H1 (cell line): ENCODE measurements around the gene ALDH1L2. TPM values are rescaled to one million over a fixed set of nuclear protein-coding genes. Genes with fewer than 3 reads are reported as not detected.

ENCODE experiments used
- CTCF ChIA-PET: fragments of 300-600 bp; sonication (Branson Sonifier 250); formaldehyde crosslinking; loops from one replicate; lab custom pipeline; 2021; ENCODE audit not compliant: partially characterized antibody; lab: Charles Lee
- POLR2A ChIA-PET: fragments of 300-600 bp; sonication (Branson Sonifier 250); formaldehyde crosslinking; loops from one replicate; lab custom pipeline; 2021; ENCODE audit warnings: inconsistent platforms; ENCODE audit not compliant: partially characterized antibody; lab: Charles Lee
- DNase-seq, 2 experiments: peaks; one replicate each; pipeline versions ENCODE4 v3.0.0 to v3.0.0-alpha.2; 2010 to 2022; ENCODE audit warnings: low spot score in 2 of 2, low read depth in 1 of 2, mixed read lengths in 1 of 2
- FAIRE-seq: peaks from 2 replicates; lab custom pipeline; 2011; peaks lifted over from hg19 to GRCh38; lab: Jason Lieb, UNC
- H2AFZ ChIP-seq: 2 replicates; pipeline ENCODE4 v1.8.1; 2012; ENCODE audit warnings: low read length, inconsistent platforms
- H2AK5ac ChIP-seq: 2 replicates; pipeline ENCODE4 v1.6.1; 2013; ENCODE audit warnings: low read depth, low read length
- H2BK120ac ChIP-seq: replicated peaks from 2 replicates; pipeline ENCODE3; 2013; ENCODE audit warnings: low read depth, low read length, inconsistent platforms
- H2BK12ac ChIP-seq: 2 replicates; pipeline ENCODE4 v1.6.1; 2013; ENCODE audit warnings: low read depth, low read length
- H2BK15ac ChIP-seq: 2 replicates; pipeline ENCODE4 v1.6.1; 2013; ENCODE audit warnings: low read length
- H2BK20ac ChIP-seq: 2 replicates; pipeline ENCODE4 v1.6.1; 2013; ENCODE audit warnings: low read length
- H2BK5ac ChIP-seq: 2 replicates; pipeline ENCODE4 v1.6.1; 2013; ENCODE audit warnings: low read depth, low read length
- H3K14ac ChIP-seq: 2 replicates; pipeline ENCODE4 v1.6.1; 2013; ENCODE audit warnings: inconsistent platforms; ENCODE audit not compliant: insufficient read length
- H3K18ac ChIP-seq: 2 replicates; pipeline ENCODE4 v1.6.1; 2013; ENCODE audit warnings: low read length; ENCODE audit errors: extremely low read depth
- H3K23ac ChIP-seq: 2 replicates; pipeline ENCODE4 v1.6.1; 2013; ENCODE audit warnings: inconsistent platforms; ENCODE audit not compliant: insufficient read length
- H3K23me2 ChIP-seq: 2 replicates; pipeline ENCODE4 v1.6.1; 2013; ENCODE audit warnings: low read depth, low read length
- H3K27ac ChIP-seq: 2 replicates; pipeline ENCODE4 v1.6.1; 2011; ENCODE audit warnings: low read depth, low read length, inconsistent platforms
- H3K27me3 ChIP-seq, 4 experiments: replicated peaks in 1 of 4; 1 replicate in 1 of 4; 2 replicates in 3 of 4; pipeline versions ENCODE4 v1.6.1 to v1.8.1; 2011 to 2013; ENCODE audit warnings: low read length in 3 of 4, mild to moderate bottlenecking in 3 of 4, inconsistent platforms in 2 of 4, mixed read lengths in 2 of 4, moderate library complexity in 1 of 4; ENCODE audit not compliant: control insufficient read depth in 3 of 4, insufficient read depth in 3 of 4; ENCODE audit errors: extremely low read depth in 1 of 4
- H3K36me3 ChIP-seq, 4 experiments: 2 replicates each; pipeline versions ENCODE4 v1.6.1 to v1.8.1; 2011 to 2013; ENCODE audit warnings: mild to moderate bottlenecking in 4 of 4, low read length in 3 of 4, moderate library complexity in 2 of 4, control low read depth in 1 of 4, inconsistent platforms in 1 of 4; ENCODE audit not compliant: insufficient read depth in 4 of 4, control insufficient read depth in 2 of 4
- H3K4ac ChIP-seq: replicated peaks from 2 replicates; pipeline ENCODE3; 2013; ENCODE audit warnings: low read length, low read depth, mixed read lengths, inconsistent platforms; ENCODE audit not compliant: insufficient read length
- H3K4me1 ChIP-seq, 4 experiments: replicated peaks in 1 of 4; 1 replicate in 1 of 4; 2 replicates in 3 of 4; pipeline versions ENCODE4 v1.6.1 to v1.8.1; 2011 to 2013; ENCODE audit warnings: low read length in 3 of 4, inconsistent platforms in 2 of 4, mixed read lengths in 1 of 4; ENCODE audit not compliant: insufficient read depth in 4 of 4, control insufficient read depth in 3 of 4
- H3K4me2 ChIP-seq, 2 experiments: 2 replicates each; pipeline versions ENCODE4 v1.6.1 to v1.8.1; 2011 to 2013; ENCODE audit warnings: low read depth in 2 of 2, low read length in 2 of 2, control low read depth in 1 of 2, inconsistent platforms in 1 of 2, mild to moderate bottlenecking in 1 of 2; ENCODE audit not compliant: insufficient read depth in 1 of 2
- H3K4me3 ChIP-seq, 4 experiments: fragments of 200-600, 300-600 bp in 1 of 4; sonication (generic), shearing (Covaris generic), sonication (Bioruptor Twin) in 1 of 4; 2 replicates each; pipeline versions ENCODE4 v1.5.1 to v1.8.1; 2011 to 2016; ENCODE audit warnings: low read length in 4 of 4, low read depth in 3 of 4, control low read depth in 2 of 4, inconsistent platforms in 2 of 4, mild to moderate bottlenecking in 2 of 4, mixed read lengths in 1 of 4, moderate library complexity in 1 of 4; ENCODE audit not compliant: insufficient read depth in 2 of 4; ENCODE audit errors: extremely low read depth in 1 of 4
- H3K56ac ChIP-seq: replicated peaks from 2 replicates; pipeline ENCODE3; 2013; ENCODE audit warnings: low read depth, mild to moderate bottlenecking, mixed read lengths, low read length, inconsistent platforms; ENCODE audit not compliant: insufficient read length
- H3K79me1 ChIP-seq: 2 replicates; pipeline ENCODE4 v1.6.1; 2013; ENCODE audit warnings: low read depth, low read length, control low read depth
- H3K79me2 ChIP-seq, 2 experiments: 2 replicates each; pipeline versions ENCODE4 v1.6.1 to v1.8.1; 2012 to 2013; ENCODE audit warnings: low read length in 2 of 2, mild to moderate bottlenecking in 2 of 2, inconsistent platforms in 1 of 2; ENCODE audit not compliant: insufficient read depth in 2 of 2, control insufficient read depth in 1 of 2
- H3K9ac ChIP-seq, 4 experiments: replicated peaks in 1 of 4; 1 replicate in 1 of 4; 2 replicates in 3 of 4; pipeline versions ENCODE4 v1.6.1 to v1.8.1; 2011 to 2013; ENCODE audit warnings: low read depth in 3 of 4, low read length in 3 of 4, control low read depth in 2 of 4, mild to moderate bottlenecking in 2 of 4, moderate library complexity in 2 of 4, inconsistent platforms in 1 of 4; ENCODE audit errors: extremely low read depth in 1 of 4
- H3K9me3 ChIP-seq, 2 experiments: 2 replicates each; pipeline versions ENCODE4 v1.6.1 to v1.8.1; 2012 to 2013; ENCODE audit warnings: mild to moderate bottlenecking in 2 of 2, moderate library complexity in 2 of 2, control low read depth in 1 of 2, inconsistent platforms in 1 of 2, low read depth in 1 of 2, low read length in 1 of 2, mixed read lengths in 1 of 2; ENCODE audit not compliant: insufficient read depth in 2 of 2
- H4K20me1 ChIP-seq, 2 experiments: replicated peaks in 1 of 2; 2 replicates each; pipeline versions ENCODE3 to v1.8.1; 2011 to 2013; ENCODE audit warnings: inconsistent platforms in 2 of 2, low read length in 2 of 2, mild to moderate bottlenecking in 1 of 2; ENCODE audit not compliant: insufficient read depth in 2 of 2, control insufficient read depth in 1 of 2
- H4K5ac ChIP-seq: 2 replicates; pipeline ENCODE4 v1.6.1; 2013; ENCODE audit warnings: low read length, low read depth, mixed read lengths, inconsistent platforms; ENCODE audit not compliant: insufficient read length
- H4K8ac ChIP-seq: 2 replicates; pipeline ENCODE4 v1.8.0; 2013; ENCODE audit warnings: mild to moderate bottlenecking, moderate library complexity, low read length, inconsistent platforms; ENCODE audit not compliant: insufficient read depth; ENCODE audit errors: extremely low read depth
- H4K91ac ChIP-seq: replicated peaks from 2 replicates; pipeline ENCODE3; 2013; ENCODE audit warnings: low read length, mixed read lengths, inconsistent platforms; ENCODE audit not compliant: insufficient read length
- ASH2L ChIP-seq: fragments of 200-600, 300-600 bp; sonication (generic); IDR thresholded peaks from one replicate; pipeline ENCODE4 v1.7.1; 2017; ENCODE audit warnings: low read length
- CTBP2 ChIP-seq: IDR thresholded peaks from 2 replicates; pipeline ENCODE4 v1.7.0; 2011; ENCODE audit warnings: borderline replicate concordance, mild to moderate bottlenecking, moderate library complexity, mixed read lengths, low read length; ENCODE audit not compliant: insufficient read depth, insufficient read length
- EGR1 ChIP-seq: IDR thresholded peaks from 2 replicates; pipeline ENCODE4 v1.6.1; 2011; ENCODE audit warnings: low read depth, low read length, borderline replicate concordance
- EZH2 ChIP-seq: fragments of 200-600 bp; sonication (generic); IDR thresholded peaks from 2 replicates; pipeline ENCODE4 v1.7.1; 2012; ENCODE audit warnings: low read depth, mild to moderate bottlenecking, moderate library complexity, low read length, inconsistent platforms; ENCODE audit not compliant: severe bottlenecking
- YY1 ChIP-seq: IDR thresholded peaks from 2 replicates; pipeline ENCODE4 v1.6.1; 2011; ENCODE audit warnings: low read depth, mild to moderate bottlenecking, low read length
- WGBS, 2 experiments: shearing (Covaris generic) in 1 of 2; methylation state at CpG; one replicate each; pipeline versions ENCODE4 v1.1.6 to v1.1.7; 2013 to 2015; ENCODE audit warnings: low lambda C conversion rate in 2 of 2, mixed read lengths in 2 of 2, inconsistent platforms in 1 of 2, low coverage in 1 of 2, missing lambda C conversion rate in 1 of 2; ENCODE audit not compliant: insufficient replicate concordance in 2 of 2, insufficient coverage in 1 of 2, insufficient read length in 1 of 2; ENCODE audit errors: extremely low coverage in 1 of 2, missing lambda C conversion rate in 1 of 2; 5-methylcytosine and 5-hydroxymethylcytosine counted together
- polyA plus RNA-seq, 7 experiments: library from polyadenylated mRNA; depleted of rRNA in 3 of 7; stranded (reverse) in 5 of 7; unstranded in 2 of 7; fragments of >200 nt in 5 of 7; fragments of 200-250 nt in 2 of 7; gene quantifications; 1 replicate in 5 of 7; 2 replicates in 1 of 7; 4 replicates in 1 of 7; pipeline versions ENCODE4 v1.2.1 to v1.2.3, GENCODE V29; 2011 to 2013; ENCODE audit warnings: missing spikeins in 2 of 7, mixed read lengths in 2 of 7
- total RNA-seq: library from RNA; stranded (reverse); fragmentation: NEBNext Ultra II Directional; extraction: Animal tissue kit (Norgen Biotek cat#: 25700); gene quantifications from 2 replicates; pipeline ENCODE4 v1.2.1, GENCODE V29; 2021
- TF ChIP-seq, protein P1 (sequence below), 3 experiments: IDR thresholded peaks; 1 replicate in 2 of 3; 2 replicates in 1 of 3; pipeline versions ENCODE4 v1.5.1 to v1.6.1; 2011; ENCODE audit warnings: low read length in 3 of 3, mild to moderate bottlenecking in 3 of 3, inconsistent platforms in 2 of 3, low read depth in 1 of 3, moderate library complexity in 1 of 3; ENCODE audit not compliant: insufficient read depth in 1 of 3; ENCODE audit errors: control extremely low read depth in 1 of 3
- TF ChIP-seq, protein P2 (sequence below): IDR thresholded peaks from 2 replicates; pipeline ENCODE4 v1.6.1; 2012; ENCODE audit warnings: inconsistent platforms

ALDH1L2 gene
- total and polyA plus RNA-seq, 2 of the 8 experiments (the other 6 are each of a cell fraction or from before 2014, with no cell fraction given), result 3.7 to 7.2 TPM

DNA sequence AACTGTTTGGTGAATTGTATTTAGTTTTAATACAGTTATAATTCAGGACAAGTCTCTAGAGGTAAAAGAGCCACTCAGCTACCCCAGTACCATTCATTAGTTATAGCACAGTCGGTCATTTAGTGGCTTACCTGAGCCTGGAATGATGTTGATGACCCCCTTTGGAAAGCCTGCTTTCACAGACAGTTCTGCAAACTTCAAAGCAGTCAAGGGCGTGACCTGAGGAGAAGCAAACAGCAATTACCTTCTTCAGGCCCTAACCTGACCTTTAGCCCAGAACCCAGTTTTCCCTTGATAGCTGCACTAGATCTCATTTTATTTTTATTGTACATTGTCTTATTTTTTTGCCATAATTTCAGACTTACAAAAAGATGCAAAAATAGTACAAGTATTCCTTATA is 43.8 kb downstream of the ALDH1L2 start:
- Histone ChIP-seq H3K18ac (no peak overlapping the region), H2BK120ac (no peak overlapping the region), H3K79me2 (no peaks in the 10 kb centered on the region), H4K20me1 (no peaks in the 10 kb centered on the region), H2BK12ac (no peak overlapping the region), H3K9ac (no peak overlapping the region), H2AFZ (no peak overlapping the region), H2BK15ac (no peak overlapping the region), H4K8ac (no peak overlapping the region), H3K4me2 (no peak overlapping the region), H3K79me1 (no peaks in the 10 kb centered on the region), H3K56ac (no peak overlapping the region), H2AK5ac (no peak overlapping the region), H2BK5ac (no peak overlapping the region), H3K23ac (no peak overlapping the region), H3K9me3 (no peaks in the 10 kb centered on the region), H4K5ac (no peak overlapping the region), H3K27ac (no peak overlapping the region), H3K4me1 (no peaks in the 10 kb centered on the region), H3K14ac (no peak overlapping the region), H4K91ac (no peak overlapping the region), H3K27me3 (no peaks in the 10 kb centered on the region), H3K23me2 (no peaks in the 10 kb centered on the region), H3K4me3 (no peak overlapping the region), H3K4ac (no peak overlapping the region), H2BK20ac (no peak overlapping the region), H3K36me3 (no peaks in the 10 kb centered on the region)
- DNase-seq, result no peak
- CTCF ChIA-PET, result interaction anchor here (1.7 kb wide), 1 partner anchor 14 kb away, joined by 4 read pairs; no protein-coding TSS in a partner anchor
- no peak for FAIRE-seq
- POLR2A ChIA-PET, result no interaction called here
- 43% methylated on average over 2 of the region's 2 CpGs; no CpG with 5 or more reads in 1 of the 2 experiments for WGBS, 2 experiments
- no peak for TF ChIP-seq ASH2L
- no peak for TF ChIP-seq EGR1
- TF ChIP-seq CTBP2, result no peak
- TF ChIP-seq, protein P1, sequence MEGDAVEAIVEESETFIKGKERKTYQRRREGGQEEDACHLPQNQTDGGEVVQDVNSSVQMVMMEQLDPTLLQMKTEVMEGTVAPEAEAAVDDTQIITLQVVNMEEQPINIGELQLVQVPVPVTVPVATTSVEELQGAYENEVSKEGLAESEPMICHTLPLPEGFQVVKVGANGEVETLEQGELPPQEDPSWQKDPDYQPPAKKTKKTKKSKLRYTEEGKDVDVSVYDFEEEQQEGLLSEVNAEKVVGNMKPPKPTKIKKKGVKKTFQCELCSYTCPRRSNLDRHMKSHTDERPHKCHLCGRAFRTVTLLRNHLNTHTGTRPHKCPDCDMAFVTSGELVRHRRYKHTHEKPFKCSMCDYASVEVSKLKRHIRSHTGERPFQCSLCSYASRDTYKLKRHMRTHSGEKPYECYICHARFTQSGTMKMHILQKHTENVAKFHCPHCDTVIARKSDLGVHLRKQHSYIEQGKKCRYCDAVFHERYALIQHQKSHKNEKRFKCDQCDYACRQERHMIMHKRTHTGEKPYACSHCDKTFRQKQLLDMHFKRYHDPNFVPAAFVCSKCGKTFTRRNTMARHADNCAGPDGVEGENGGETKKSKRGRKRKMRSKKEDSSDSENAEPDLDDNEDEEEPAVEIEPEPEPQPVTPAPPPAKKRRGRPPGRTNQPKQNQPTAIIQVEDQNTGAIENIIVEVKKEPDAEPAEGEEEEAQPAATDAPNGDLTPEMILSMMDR (IDR thresholded peaks at IDR 0.05; ENCODE audit: control extremely low read depth in 1 of 3, insufficient read depth in 1 of 3, low read depth in 1 of 3, low read length in 3 of 3), result no peak
- no peak for TF ChIP-seq EZH2
- TF ChIP-seq YY1, result no peak
- TF ChIP-seq, protein P2, sequence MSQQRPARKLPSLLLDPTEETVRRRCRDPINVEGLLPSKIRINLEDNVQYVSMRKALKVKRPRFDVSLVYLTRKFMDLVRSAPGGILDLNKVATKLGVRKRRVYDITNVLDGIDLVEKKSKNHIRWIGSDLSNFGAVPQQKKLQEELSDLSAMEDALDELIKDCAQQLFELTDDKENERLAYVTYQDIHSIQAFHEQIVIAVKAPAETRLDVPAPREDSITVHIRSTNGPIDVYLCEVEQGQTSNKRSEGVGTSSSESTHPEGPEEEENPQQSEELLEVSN, result no peak
